HCT116 (cell line): Measurements from ENCODE around the gene GRIK4. TPM values are rescaled to one million over a fixed set of nuclear protein-coding genes. Genes with fewer than 3 reads are reported as not detected.

Source experiments
- ATAC-seq: fragments of 200-7000 bp; cut with Tn5 transposase; 2 replicates; pipeline ENCODE4 v1.9.1; 2020; ENCODE audit warnings: mild to moderate bottlenecking, moderate library complexity
- BruUV-seq: library from RNA; stranded (reverse); fragments of 400-500 nt; replicated peaks from 2 replicates; lab custom pipeline; 2021; lab: Mats Ljungman, UMichigan
- CTCF ChIA-PET: fragments of 300-600 bp; sonication (Branson Sonifier 250); formaldehyde crosslinking; loops from one replicate; lab custom pipeline; 2021; ENCODE audit warnings: antibody characterized with exemption; lab: Charles Lee
- POLR2A ChIA-PET: fragments of 300-600, 350-600 bp; sonication (Branson Sonifier 250); formaldehyde crosslinking; loops from one replicate; lab custom pipeline; 2021; ENCODE audit warnings: antibody characterized with exemption; lab: Charles Lee
- RAD21 ChIA-PET, 2 experiments: fragments of 300-600 bp; sonication (Branson Sonifier 250); formaldehyde crosslinking; loops; one replicate each; lab custom pipeline; 2023; ENCODE audit warnings: low total read pairs in 2 of 2; ENCODE audit not compliant: uncharacterized antibody in 2 of 2, unreplicated experiment in 2 of 2, low non-redundant PET in 1 of 2; lab: Charles Lee
- DNase-seq: peaks from one replicate; pipeline ENCODE4 v3.0.0-alpha.2; 2010; ENCODE audit warnings: low read depth, low spot score
- H2AFZ ChIP-seq: fragments of 200-600 bp; shearing (Covaris generic), sonication (generic); 2 replicates; pipeline ENCODE4 v1.6.1; 2017; ENCODE audit warnings: low read depth, mixed run types, mixed read lengths, antibody characterized with exemption, low read length; ENCODE audit not compliant: poor library complexity, severe bottlenecking
- H3K27ac ChIP-seq: 2 replicates; pipeline ENCODE4 v1.5.1; 2012; ENCODE audit warnings: low read depth, low read length
- H3K27me3 ChIP-seq: fragments of 200-600 bp; sonication (generic); 2 replicates; pipeline ENCODE4 v1.6.1; 2016; ENCODE audit warnings: mixed run types, low read length, mixed read lengths; ENCODE audit not compliant: insufficient read depth
- H3K36me3 ChIP-seq, 2 experiments: fragments of 200-500 bp in 1 of 2; fragments of 200-600 bp in 1 of 2; sonication (Bioruptor generic) in 1 of 2; sonication (generic) in 1 of 2; 2 replicates each; pipeline versions ENCODE4 v1.5.1 to v1.6.1; 2014 to 2016; ENCODE audit warnings: low read length in 2 of 2, inconsistent platforms in 1 of 2, mixed read lengths in 1 of 2, mixed run types in 1 of 2; ENCODE audit not compliant: insufficient read depth in 2 of 2, control insufficient read depth in 1 of 2
- H3K4me1 ChIP-seq, 2 experiments: fragments of 200-600 bp in 1 of 2; sonication (generic) in 1 of 2; 2 replicates each; pipeline versions ENCODE4 v1.5.1 to v1.6.1; 2012 to 2017; ENCODE audit warnings: low read length in 2 of 2, inconsistent platforms in 1 of 2, mild to moderate bottlenecking in 1 of 2, mixed read lengths in 1 of 2, mixed run types in 1 of 2, moderate library complexity in 1 of 2; ENCODE audit not compliant: insufficient read depth in 2 of 2, control insufficient read depth in 1 of 2
- H3K4me2 ChIP-seq: fragments of 200-600 bp; sonication (generic); 2 replicates; pipeline ENCODE4 v1.6.1; 2017; ENCODE audit warnings: mixed run types, low read length, mixed read lengths
- H3K4me3 ChIP-seq, 2 experiments: fragments of 200-600 bp in 1 of 2; sonication (generic) in 1 of 2; replicated peaks in 1 of 2; 2 replicates each; pipeline ENCODE4 v1.5.1; 2011 to 2016; ENCODE audit warnings: low read length in 2 of 2, control low read depth in 1 of 2, low read depth in 1 of 2, mild to moderate bottlenecking in 1 of 2, mixed read lengths in 1 of 2, mixed run types in 1 of 2
- H3K79me2 ChIP-seq: fragments of 200-600 bp; sonication (generic); 2 replicates; pipeline ENCODE4 v1.6.1; 2017; ENCODE audit warnings: mild to moderate bottlenecking, mixed run types, low read length, moderate library complexity, mixed read lengths; ENCODE audit not compliant: insufficient read depth
- H3K9ac ChIP-seq: fragments of 200-600 bp; sonication (generic); 2 replicates; pipeline ENCODE4 v1.6.1; 2016; ENCODE audit warnings: low read length, mixed read lengths
- H3K9me2 ChIP-seq: fragments of 200-600 bp; sonication (generic), shearing (Covaris generic); 2 replicates; pipeline ENCODE4 v1.6.1; 2017; ENCODE audit warnings: mixed run types, mild to moderate bottlenecking, moderate library complexity; ENCODE audit not compliant: insufficient read depth
- H3K9me3 ChIP-seq, 2 experiments: fragments of 200-500 bp in 1 of 2; fragments of 200-600 bp in 1 of 2; sonication (Bioruptor generic) in 1 of 2; sonication (generic) in 1 of 2; 2 replicates each; pipeline ENCODE4 v1.6.1; 2014 to 2017; ENCODE audit warnings: low read length in 2 of 2, mixed read lengths in 2 of 2, inconsistent platforms in 1 of 2, low read depth in 1 of 2, mild to moderate bottlenecking in 1 of 2, mixed run types in 1 of 2, moderate library complexity in 1 of 2; ENCODE audit not compliant: control insufficient read depth in 1 of 2, insufficient read depth in 1 of 2
- H4K20me1 ChIP-seq: fragments of 200-600 bp; sonication (generic), shearing (Covaris generic); 2 replicates; pipeline ENCODE4 v1.6.1; 2017; ENCODE audit warnings: mixed run types, mild to moderate bottlenecking, moderate library complexity; ENCODE audit not compliant: insufficient read depth
- ATF3 ChIP-seq: IDR thresholded peaks from 2 replicates; pipeline ENCODE4 v1.6.1; 2012
- CTCF ChIP-seq, 3 experiments: fragments of 200-600 bp in 1 of 3; sonication (generic) in 1 of 3; IDR thresholded peaks in 2 of 3; conservative IDR thresholded peaks in 1 of 3; 2 replicates each; pipeline ENCODE4 v1.5.1; 2012 to 2017; ENCODE audit warnings: low read depth in 2 of 3, low read length in 2 of 3, antibody characterized with exemption in 1 of 3, borderline replicate concordance in 1 of 3, control low read depth in 1 of 3, mild to moderate bottlenecking in 1 of 3, mixed read lengths in 1 of 3, mixed run types in 1 of 3, moderate library complexity in 1 of 3; ENCODE audit not compliant: insufficient read depth in 1 of 3
- JUND ChIP-seq: IDR thresholded peaks from 2 replicates; pipeline ENCODE4 v1.6.1; 2012
- MAX ChIP-seq: IDR thresholded peaks from 2 replicates; pipeline ENCODE4 v1.6.1; 2012
- SP1 ChIP-seq: IDR thresholded peaks from 2 replicates; pipeline ENCODE4 v1.6.1; 2012; ENCODE audit warnings: low read depth
- YY1 ChIP-seq: IDR thresholded peaks from 2 replicates; pipeline ENCODE4 v1.6.1; 2011; ENCODE audit warnings: low read length, low read depth, moderate library complexity, mild to moderate bottlenecking; ENCODE audit not compliant: insufficient replicate concordance; ENCODE audit errors: extremely low read depth
- ZFX ChIP-seq: fragments of 450-650 bp; IDR thresholded peaks from 2 replicates; pipeline ENCODE4 v1.6.1; 2017
- ZNF274 ChIP-seq: fragments of 200-500 bp; sonication (Bioruptor generic); IDR thresholded peaks from 2 replicates; pipeline ENCODE4 v1.6.1; 2014; ENCODE audit warnings: mild to moderate bottlenecking, low read depth, low read length, inconsistent platforms
- intact Hi-C: fragments of 100-400 bp; cut with micrococcal nuclease; formaldehyde crosslinking; loops from 2 replicates; pipeline ENCODE4 v1.10.0; 2022
- total RNA-seq: library from RNA; stranded (reverse); gene quantifications from one replicate; pipeline ENCODE4 v1.2.1, GENCODE V29; 2021; ENCODE audit not compliant: unreplicated experiment

Gene GRIK4
- total RNA-seq, 1 experiment from 2014 or later: 0.52 TPM

DNA sequence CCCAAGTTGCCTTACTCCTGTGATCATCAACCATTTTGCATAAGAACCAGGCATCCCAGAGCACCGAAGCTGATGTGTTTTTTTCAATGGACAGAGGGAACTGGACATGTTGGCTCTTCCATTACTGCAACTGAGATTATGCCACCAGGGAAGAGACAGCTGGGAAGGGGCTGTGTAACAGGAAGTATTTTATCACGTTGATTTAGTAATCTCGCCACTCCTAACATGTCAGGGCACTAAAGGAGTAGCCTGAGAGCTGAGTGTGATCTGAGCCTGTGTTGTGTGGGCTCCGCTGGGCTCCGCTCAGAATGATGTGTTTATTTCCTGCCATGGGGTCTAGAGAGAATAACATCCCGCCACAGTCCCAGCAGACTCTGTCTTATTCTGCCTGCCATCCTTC is 165.4 kb downstream of the GRIK4 start:
- peaks cover 3% of the 10 kb centered on the region; the same call in 1 of the 2 replicates for H3K27me3 ChIP-seq
- no peaks in the 10 kb centered on the region for H3K9me2 ChIP-seq
- no peaks in the 10 kb centered on the region for H4K20me1 ChIP-seq
- no peak for ATAC-seq
- POLR2A ChIA-PET: no interaction called here
- H3K9me3 ChIP-seq: no peaks in the 10 kb centered on the region
- no peak overlapping the region for H3K4me3 ChIP-seq
- intact Hi-C loops: no loop called here
- RAD21 ChIA-PET: no interaction called here
- H3K27ac ChIP-seq: no peak overlapping the region
- no peaks in the 10 kb centered on the region for H3K79me2 ChIP-seq
- no peak overlapping the region for H2AFZ ChIP-seq
- no TSS peak for BruUV-seq
- no peak overlapping the region for H3K9ac ChIP-seq
- DNase-seq: no peak
- H3K4me2 ChIP-seq: no peak overlapping the region
- CTCF ChIA-PET: interaction anchor here (2.8 kb wide), 1 partner anchor 9 kb away, joined by 17 read pairs; no protein-coding TSS in a partner anchor
- no peaks in the 10 kb centered on the region for H3K36me3 ChIP-seq
- TF ChIP-seq ZNF274 (no peak), MAX (no peak), JUND (no peak), ATF3 (no peak), CTCF (IDR thresholded peaks at IDR 0.05 in 2 of 3, conservative IDR thresholded peaks at IDR 0.05 in 1 of 3; ENCODE audit: borderline replicate concordance in 1 of 3, insufficient read depth in 1 of 3, low read depth in 2 of 3, low read length in 2 of 3) (no peak), SP1 (no peak), YY1 (no peak), ZFX (no peak)
- TF ChIP-seq, all 23 proteins: peak for 0
- H3K4me1 ChIP-seq: peaks cover 0 to 2% of the 10 kb centered on the region in 2 experiments; a peak in 1 of 4 replicates
